Thoracic aorta endothelial cell (primary cell): ENCODE results near the gene USH1G. TPM values are rescaled to one million over a fixed set of nuclear protein-coding genes. Genes with fewer than 3 reads are reported as not detected.

Experiments
- total RNA-seq: library from RNA; depleted of rRNA; stranded (reverse); fragments of >200 nt; gene quantifications from 2 replicates; pipeline ENCODE4 v1.2.3, GENCODE V29; 2012

Gene USH1G
- total RNA-seq = not detected in 2 replicates

DNA sequence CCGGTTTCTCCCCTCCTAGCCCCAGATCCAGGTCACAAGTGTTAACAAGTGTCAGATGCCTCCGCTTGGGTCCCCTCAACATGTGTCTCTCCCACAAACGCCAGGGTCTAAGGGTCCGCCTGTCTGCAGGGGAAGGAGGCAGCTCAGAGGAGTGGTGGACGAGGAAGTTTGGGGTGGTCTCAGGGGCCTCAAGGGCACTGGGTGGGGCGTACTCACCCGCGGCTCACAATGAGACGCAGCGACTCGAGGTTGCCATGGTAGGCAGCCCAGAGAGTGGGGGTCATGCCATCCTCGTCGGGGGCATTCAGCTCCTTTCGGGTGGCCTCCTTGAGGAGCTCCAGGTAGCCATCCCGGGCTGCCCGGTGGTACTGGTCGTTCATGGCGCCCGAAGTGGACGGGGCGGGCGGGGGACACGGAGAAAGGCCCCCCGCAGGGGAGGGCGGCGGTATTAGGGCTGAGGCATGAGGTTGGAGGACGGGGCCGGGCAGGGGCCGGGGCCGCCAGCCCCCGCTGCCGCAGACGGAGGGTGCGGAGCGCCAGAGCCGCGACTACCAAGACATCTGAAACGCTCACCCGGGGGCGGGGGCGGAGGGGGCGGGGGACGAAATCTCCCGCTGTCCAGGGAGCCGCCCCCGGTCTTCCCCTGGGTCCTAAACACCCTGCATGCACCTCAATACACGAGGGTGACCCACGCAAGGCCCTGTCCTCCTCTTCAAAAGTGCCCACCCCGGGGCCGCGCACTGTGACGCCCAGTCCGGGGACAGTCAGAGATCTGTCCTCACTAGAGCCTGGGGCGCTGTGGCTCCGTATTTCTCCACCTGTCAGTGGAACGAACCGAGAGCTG lies at the start of gene USH1G:
TSS of gene USH1G (minus strand) at position 562 of the 844 bp plus-strand sequence. CDS start at position 380, 182 bp downstream.

DNA sequence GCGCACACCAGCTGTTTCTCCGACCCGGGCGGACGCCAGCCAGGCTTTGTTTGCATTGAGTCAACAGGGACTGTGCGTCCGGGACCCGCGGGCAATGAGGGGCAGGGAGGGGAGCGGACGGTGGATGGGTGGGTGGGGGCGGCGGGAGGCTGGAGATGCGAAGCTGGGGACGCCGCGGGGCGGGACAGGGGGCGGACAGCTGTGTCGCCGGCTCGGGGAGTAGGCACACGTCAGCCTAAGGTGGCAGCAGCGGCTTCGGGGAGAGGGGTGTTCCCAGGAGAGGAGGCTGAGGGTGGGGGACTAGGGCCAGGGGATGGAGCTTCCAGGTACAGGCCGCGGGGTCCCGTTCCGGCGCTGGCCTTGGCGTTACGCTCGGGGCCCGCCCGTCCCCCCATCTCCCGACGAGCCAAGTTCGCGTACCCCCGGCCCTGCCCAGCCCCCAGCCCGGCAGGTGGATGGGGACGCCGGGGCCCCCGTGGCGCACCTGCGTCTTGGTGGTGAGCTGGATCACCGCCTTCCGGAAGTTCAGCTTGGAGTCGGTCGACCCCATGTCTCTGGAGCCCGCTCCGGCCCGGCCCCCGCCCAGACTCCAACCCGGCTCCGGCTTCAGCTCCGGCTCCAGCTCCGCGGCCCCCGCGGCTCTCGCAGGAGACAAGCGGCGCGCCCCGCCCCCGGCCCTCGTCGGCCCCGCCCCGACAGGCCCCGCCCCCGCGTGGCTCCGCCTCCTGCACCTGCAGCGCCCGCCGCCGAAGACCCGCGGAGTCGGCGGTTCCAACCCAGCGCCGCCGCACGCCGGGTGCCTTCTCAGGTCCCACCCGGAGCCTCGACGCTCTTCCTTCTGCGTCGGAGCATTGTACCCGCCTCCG lies 49.3 kb upstream of the USH1G start, which contains the start of gene HID1:
TSS of gene HID1 (minus strand) at position 653 of the 866 bp plus-strand sequence. CDS start at position 550, 103 bp downstream.

DNA sequence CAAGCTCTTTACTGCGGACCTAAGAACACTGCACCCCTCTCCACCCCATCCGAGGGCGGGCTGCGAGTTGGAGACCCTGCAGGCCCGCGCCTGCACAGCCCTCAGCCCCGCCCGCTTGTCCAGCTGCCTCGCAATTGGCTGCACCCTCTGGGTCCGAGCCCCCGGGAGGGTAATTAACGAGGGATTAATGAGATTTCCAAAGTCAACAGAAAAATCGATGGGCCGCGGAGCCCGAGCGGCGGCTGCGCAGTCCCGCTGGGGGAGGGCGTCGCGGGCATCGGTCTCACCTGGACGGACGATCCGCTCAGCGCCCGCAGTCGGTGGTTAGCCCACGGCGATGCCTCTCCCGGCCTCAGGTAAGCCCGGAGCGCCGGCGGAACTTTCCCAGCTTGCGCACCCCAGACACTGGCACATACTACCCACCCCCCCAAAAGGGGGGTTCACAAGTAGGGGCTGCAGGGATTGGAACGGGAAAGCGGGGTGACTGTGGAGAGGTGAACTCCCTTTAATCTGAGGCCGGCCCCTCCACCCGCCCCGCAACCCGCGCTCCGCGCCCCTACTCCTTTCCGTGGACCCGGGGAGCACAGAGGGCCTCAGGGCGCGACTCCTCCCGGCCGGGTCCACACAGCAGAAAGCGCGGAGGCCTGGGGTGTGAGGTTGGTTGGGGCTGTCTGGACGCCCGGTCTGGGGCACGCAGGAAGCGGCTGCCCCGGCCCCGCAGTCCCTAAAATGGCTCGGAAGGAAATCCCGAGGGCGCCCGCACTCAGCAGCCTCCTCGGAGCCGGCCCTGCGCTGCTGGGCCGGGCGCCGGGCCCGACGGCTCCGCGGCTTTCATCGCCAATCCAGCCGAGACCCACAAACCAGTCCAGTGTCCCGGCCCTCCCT lies 12.8 kb upstream of the USH1G start, which contains the start of gene OTOP3:
TSS of gene OTOP3 (plus strand) at position 314 of the 885 bp plus-strand sequence. CDS start at position 338, 24 bp downstream.

DNA sequence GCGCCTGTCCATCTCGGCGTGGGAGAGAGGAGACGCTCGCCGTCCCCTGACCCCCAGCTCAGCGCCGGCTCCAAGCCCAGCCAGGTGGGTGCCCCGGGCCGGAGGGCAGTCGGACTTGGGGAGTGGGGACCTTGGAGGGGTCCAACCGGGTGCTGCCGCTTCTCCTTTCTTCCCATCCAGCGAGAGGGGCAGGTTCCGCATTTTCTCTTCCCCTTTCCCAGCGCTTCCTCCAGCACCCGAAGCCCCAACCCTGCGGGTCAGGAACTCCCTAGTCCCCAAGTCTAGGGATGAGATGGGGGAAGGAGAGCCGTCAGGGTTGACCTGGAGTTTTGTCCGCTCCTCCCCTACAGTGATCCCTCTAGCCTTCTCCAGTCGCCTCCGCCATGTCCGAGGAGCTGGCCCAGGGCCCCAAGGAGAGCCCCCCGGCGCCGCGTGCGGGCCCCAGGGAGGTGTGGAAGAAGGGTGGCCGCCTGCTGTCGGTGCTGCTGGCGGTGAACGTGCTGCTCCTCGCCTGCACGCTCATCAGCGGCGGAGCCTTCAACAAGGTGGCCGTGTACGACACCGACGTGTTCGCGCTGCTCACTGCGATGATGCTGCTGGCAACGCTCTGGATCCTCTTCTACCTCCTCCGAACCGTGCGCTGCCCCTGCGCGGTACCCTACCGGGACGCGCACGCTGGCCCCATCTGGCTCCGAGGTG lies 1.3 kb upstream of the USH1G start, which contains the start of gene OTOP2:
TSS of gene OTOP2 (plus strand) at position 24 of the 699 bp plus-strand sequence. CDS start at position 384, 360 bp downstream.

DNA sequence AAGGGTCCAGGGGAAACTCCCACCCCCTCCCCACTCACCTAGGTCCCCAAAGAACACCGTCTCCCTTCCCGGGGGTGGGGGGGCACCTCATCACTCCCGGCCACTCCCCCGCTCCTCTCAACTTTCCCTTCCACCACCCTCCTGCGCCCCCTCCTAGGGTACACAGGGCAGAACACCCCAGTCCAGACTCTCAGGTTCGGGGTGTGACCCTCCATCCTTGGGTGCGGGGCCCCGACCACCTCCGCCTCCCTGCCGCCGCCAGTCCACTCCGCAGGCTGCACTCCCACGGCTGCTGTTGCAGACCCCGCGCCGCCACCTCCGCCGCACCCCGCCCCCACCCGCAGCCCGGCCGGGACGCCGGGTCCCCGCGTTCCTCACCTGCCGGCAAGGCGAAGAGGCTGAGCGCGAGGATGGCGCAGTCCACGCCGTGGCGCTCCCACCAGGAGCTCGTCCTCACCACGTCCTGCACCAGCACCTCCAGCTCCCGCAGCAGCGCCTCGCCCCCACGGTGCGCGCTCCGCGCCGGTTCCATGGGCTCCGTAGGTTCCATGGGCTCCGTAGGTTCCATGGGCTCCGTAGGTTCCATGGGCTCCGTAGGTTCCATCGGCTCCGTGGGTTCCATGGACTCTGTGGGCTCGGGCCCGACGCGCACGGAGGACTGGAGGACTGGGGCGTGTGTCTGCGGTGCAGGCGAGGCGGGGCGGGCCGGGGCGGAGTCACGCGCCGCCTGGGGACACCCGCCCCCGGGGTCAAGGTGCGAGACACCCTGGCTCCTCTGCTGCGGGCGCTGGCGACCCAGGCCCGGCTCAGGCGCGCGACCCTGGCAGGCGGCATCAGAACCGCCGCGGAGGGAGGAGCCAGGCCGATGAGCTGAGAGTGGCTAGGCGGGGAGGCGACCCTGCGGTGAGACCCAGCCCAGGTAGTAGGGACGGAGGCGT lies 29.8 kb downstream of the USH1G start, which contains the start of gene FADS6:
TSS of gene FADS6 (minus strand) at position 660 of the 938 bp plus-strand sequence. CDS start at position 622, 38 bp downstream.

DNA sequence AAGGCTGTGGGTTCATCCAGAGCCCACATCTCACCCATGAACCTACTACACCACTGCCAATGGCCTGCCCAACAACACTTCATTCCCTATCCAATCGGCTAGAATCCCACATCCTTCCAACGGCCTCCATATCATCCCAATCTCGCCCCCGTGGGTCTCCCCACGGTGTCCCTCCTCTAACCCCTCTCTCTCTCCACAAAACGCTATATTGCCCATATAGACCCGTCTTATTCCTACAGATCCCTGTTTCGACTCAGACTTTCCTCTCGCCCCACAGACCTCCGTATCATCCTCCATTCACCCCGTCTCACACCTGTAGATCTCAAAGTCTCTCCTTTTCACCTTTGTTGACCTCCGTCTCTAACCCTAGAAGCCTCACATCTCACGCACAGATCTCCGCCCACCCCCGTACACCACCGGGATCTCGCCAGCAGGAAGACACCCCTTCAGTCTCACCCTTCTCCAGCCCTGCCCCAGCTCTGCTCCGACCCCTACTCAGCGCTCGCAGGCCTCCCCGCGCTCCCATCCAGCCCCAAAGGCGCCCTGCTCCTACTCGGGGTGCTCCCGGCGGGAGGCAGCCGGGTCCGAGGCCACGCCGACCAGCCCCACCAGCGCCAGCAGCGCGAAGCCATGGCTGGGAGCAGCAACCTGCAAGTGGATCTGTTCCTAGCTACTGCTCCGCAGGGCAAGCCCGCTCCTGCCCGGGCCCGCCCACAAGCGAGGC lies 50.6 kb downstream of the USH1G start, which contains the start of gene FDXR:
TSS of gene FDXR (minus strand) at position 682 of the 724 bp plus-strand sequence. CDS start at position 632, 50 bp downstream.

Other genes with a start within 250 kb of the USH1G start
- not detected in 2 replicates for gene CD300LF, start 210.3 kb downstream of the USH1G start, total RNA-seq
- 0.13 and 0.43 TPM in 2 replicates for gene RAB37, start 186.0 kb downstream of the USH1G start, total RNA-seq
- gene NHERF1, start 174.6 kb downstream of the USH1G start, total RNA-seq = 17.8 and 30.4 TPM in 2 replicates
- 22.9 and 28.6 TPM in 2 replicates for gene NAT9, start 146.9 kb downstream of the USH1G start, total RNA-seq
- 0.07 and 0.53 TPM in 2 replicates for gene GRIN2C, start 63.4 kb downstream of the USH1G start, total RNA-seq
- 39.8 and 42.3 TPM in 2 replicates for gene FDXR, start 50.3 kb downstream of the USH1G start, total RNA-seq
- not detected in 2 replicates for gene FADS6, start 29.6 kb downstream of the USH1G start, total RNA-seq
- gene OTOP2, start 1.0 kb upstream of the USH1G start, total RNA-seq = not detected in 2 replicates
- not detected in 2 replicates for gene OTOP3, start 12.6 kb upstream of the USH1G start, total RNA-seq
- 14.9 and 28.4 TPM in 2 replicates for gene HID1, start 49.5 kb upstream of the USH1G start, total RNA-seq
- 23.1 and 27.4 TPM in 2 replicates for gene CDR2L, start 64.4 kb upstream of the USH1G start, total RNA-seq
- gene MRPL58, start 89.4 kb upstream of the USH1G start, total RNA-seq = 32.2 and 38.1 TPM in 2 replicates
- 270 and 332 TPM in 2 replicates for gene ATP5PD, start 123.7 kb upstream of the USH1G start, total RNA-seq
- 16.6 and 17.2 TPM in 2 replicates for gene KCTD2, start 124.0 kb upstream of the USH1G start, total RNA-seq
- gene SLC16A5, start 164.7 kb upstream of the USH1G start, total RNA-seq = 4.7 and 11.6 TPM in 2 replicates
- gene ARMC7, start 186.7 kb upstream of the USH1G start, total RNA-seq = 4.5 TPM in 2 replicates
- 11.7 and 13.0 TPM in 2 replicates for gene NT5C, start 208.5 kb upstream of the USH1G start, total RNA-seq
- 321 and 330 TPM in 2 replicates for gene JPT1, start 231.3 kb upstream of the USH1G start, total RNA-seq